Measurements from ENCODE around the gene TMEFF1. TPM values are rescaled to one million over a fixed set of nuclear protein-coding genes. Genes with fewer than 3 reads are reported as not detected.
"Not testable (repeated sequence)": the region's sequence is repeated elsewhere in the genome, so short reads cannot be mapped to it uniquely, and the experiment has no call there.

The TMEFF1 gene
- total RNA-seq, 2 donors from 2014 or later, result 0.37 TPM; not detected in 1

DNA sequence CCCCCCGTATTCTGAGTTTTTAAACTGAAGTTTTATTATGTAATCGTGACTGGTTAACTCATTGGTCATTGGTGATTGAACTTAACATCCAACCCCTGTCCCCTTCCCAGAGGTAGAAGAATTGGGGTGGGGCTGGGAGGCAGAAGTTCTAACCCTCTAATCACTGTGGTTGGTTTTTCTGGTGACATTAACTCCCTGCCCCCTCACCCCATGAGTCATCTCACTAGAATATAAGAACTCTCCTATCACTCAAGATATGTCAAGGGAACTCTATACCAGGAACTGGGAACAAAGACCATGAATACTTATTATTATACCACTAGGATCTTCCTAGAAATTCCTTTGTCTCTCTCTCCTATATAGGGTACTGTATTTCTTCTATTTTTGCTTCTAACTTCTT is 52.6 kb downstream of the TMEFF1 start:
- Histone ChIP-seq H3K27ac (no peak overlapping the region), H3K4me1 (no peaks in the 10 kb centered on the region), H3K4me3 (no peak overlapping the region), H3K27me3 (no peaks in the 10 kb centered on the region), H3K36me3 (no peaks in the 10 kb centered on the region), H3K9me3 (no peaks in the 10 kb centered on the region)
- no peak for DNase-seq (ENCODE audit: low spot score)
- TF ChIP-seq, protein P1, sequence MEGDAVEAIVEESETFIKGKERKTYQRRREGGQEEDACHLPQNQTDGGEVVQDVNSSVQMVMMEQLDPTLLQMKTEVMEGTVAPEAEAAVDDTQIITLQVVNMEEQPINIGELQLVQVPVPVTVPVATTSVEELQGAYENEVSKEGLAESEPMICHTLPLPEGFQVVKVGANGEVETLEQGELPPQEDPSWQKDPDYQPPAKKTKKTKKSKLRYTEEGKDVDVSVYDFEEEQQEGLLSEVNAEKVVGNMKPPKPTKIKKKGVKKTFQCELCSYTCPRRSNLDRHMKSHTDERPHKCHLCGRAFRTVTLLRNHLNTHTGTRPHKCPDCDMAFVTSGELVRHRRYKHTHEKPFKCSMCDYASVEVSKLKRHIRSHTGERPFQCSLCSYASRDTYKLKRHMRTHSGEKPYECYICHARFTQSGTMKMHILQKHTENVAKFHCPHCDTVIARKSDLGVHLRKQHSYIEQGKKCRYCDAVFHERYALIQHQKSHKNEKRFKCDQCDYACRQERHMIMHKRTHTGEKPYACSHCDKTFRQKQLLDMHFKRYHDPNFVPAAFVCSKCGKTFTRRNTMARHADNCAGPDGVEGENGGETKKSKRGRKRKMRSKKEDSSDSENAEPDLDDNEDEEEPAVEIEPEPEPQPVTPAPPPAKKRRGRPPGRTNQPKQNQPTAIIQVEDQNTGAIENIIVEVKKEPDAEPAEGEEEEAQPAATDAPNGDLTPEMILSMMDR (IDR thresholded peaks at IDR 0.05), result no peak

DNA sequence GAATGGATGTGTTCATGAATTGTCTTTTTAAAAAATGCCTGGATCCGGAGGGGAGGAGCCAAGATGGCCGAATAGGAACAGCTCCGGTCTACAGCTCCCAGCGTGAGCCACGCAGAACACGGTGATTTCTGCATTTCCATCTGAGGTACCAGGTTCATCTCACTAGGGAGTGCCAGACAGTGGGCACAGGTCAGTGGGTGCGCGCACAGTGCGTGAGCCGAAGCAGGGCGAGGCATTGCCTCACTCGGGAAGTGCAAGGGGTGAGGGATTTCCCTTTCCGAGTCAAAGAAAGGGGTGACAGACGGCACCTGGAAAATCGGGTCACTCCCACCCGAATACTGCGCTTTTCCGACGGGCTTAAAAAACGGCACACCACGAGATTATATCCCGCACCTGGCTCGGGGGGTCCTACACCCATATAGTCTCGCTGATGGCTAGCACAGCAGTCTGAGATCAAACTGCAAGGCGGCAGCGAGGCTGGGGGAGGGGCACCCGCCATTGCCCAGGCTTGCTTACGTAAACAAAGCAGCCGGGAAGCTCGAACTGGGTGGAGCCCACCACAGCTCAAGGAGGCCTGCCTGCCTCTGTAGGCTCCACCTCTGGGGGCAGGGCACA is 54.3 kb downstream of the TMEFF1 start:
- not testable (repeated sequence) for H3K9me3 ChIP-seq; H3K36me3 ChIP-seq; DNase-seq (ENCODE audit: low spot score); H3K27ac ChIP-seq; H3K4me1 ChIP-seq; H3K27me3 ChIP-seq; H3K4me3 ChIP-seq

DNA sequence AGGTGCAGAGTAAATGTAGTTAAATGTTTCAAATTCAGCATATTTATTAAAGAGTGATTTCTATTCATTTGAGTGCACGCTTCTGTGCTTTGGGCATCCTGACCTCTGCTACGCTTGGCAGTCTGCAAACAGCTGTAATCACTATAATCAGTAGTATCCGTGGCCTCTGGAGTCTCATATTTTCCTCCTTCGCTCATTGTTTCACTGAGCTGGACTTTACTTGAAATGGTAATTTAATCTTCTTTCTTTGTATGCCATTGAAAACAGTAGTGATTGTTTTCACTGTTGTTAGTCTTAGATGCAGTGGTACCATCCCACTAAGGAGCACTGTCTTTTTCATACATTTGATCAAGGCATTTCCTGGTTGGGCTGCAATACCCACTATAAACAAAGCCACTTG is 61.5 kb downstream of the TMEFF1 start:
- Histone ChIP-seq H3K4me1 (no peaks in the 10 kb centered on the region), H3K27ac (no peak overlapping the region), H3K9me3 (no peaks in the 10 kb centered on the region), H3K4me3 (no peak overlapping the region), H3K27me3 (no peaks in the 10 kb centered on the region), H3K36me3 (no peaks in the 10 kb centered on the region)
- no peak for DNase-seq (ENCODE audit: low spot score)
- TF ChIP-seq, protein P1 (IDR thresholded peaks at IDR 0.05), result no peak

DNA sequence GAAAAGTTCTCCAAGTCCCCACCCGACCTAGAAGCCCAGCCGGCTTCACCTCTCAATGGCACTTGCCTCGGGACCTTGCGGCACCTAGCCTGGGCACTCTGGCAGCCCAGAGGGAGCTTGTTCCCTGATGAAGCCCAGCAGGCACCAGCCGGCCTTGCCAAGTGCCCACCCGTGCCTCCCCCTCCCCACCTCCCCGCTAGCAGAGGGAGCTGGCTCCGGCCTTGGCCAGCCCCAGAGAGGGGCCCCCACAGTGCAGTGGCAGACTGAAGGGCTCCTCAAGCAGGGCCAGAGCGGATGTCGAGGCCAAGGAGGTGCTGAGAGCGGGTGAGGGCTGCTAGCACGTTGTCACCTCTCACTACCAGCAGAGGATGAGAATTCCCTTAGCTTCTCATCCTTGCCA is 67.4 kb downstream of the TMEFF1 start:
- Histone ChIP-seq H3K27me3 (no peaks in the 10 kb centered on the region), H3K4me3 (no peak overlapping the region), H3K36me3 (no peaks in the 10 kb centered on the region), H3K27ac (no peak overlapping the region), H3K4me1 (no peaks in the 10 kb centered on the region), H3K9me3 (no peaks in the 10 kb centered on the region)
- TF ChIP-seq, protein P1 (IDR thresholded peaks at IDR 0.05), result no peak
- no peak for DNase-seq (ENCODE audit: low spot score)

DNA sequence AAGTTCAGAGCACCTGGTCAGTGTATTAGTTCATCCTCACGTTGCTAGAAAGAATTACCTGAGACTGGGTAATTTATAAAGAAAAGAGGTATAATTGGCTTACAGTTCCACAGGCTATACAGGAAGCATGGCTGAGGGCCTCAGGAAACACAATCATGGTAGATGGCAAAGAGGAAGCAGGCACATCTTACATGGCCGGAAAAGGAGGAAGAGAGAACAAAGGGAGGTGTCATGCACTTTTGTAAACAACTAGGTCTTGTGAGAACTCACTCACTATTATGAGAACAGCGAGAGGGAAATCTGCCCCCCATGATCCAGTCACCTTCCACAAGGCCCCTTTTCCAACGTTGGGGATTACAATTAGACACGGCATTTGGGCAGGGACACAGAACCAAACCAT is 76.1 kb downstream of the TMEFF1 start:
- DNase-seq (ENCODE audit: low spot score), result no peak

DNA sequence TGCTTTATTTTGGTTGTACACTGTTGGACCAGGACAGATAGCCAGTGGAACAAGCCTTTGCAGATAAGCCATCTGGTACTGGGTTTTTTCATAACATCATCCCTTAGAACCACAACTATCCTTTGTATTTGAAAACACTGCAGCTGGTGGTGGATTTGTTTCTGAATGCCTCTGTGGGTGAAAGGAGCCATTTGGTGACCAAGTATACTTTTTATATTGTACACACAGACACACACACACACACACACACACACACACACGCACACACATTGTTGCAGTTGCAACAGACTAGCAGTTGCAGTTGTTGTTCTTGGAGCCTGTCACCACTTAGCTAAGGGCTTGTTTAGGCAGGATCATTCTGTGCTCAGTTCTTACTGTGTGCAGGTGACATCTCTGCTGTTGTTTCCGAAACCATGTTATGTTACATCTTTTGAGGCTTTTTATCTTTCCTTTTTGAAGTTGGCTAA is 82.0 kb downstream of the TMEFF1 start:
- no peaks in the 10 kb centered on the region for H3K27me3 ChIP-seq
- H3K27ac ChIP-seq, result no peak overlapping the region
- no peak overlapping the region for H3K4me3 ChIP-seq
- H3K36me3 ChIP-seq, result no peaks in the 10 kb centered on the region
- no peaks in the 10 kb centered on the region for H3K4me1 ChIP-seq
- no peaks in the 10 kb centered on the region for H3K9me3 ChIP-seq
- no peak for DNase-seq (ENCODE audit: low spot score)
- TF ChIP-seq, protein P1 (IDR thresholded peaks at IDR 0.05), result no peak

More for the DNA sequence above, 76.1 kb downstream of the TMEFF1 start:
- TF ChIP-seq, protein P1 (IDR thresholded peaks at IDR 0.05), result no peak
- no peaks in the 10 kb centered on the region for H3K4me1 ChIP-seq
- no peaks in the 10 kb centered on the region for H3K36me3 ChIP-seq
- H3K9me3 ChIP-seq, result no peaks in the 10 kb centered on the region
- no peak overlapping the region for H3K27ac ChIP-seq
- H3K4me3 ChIP-seq, result no peak overlapping the region
- H3K27me3 ChIP-seq, result no peaks in the 10 kb centered on the region

Measured in right atrium auricular region (tissue), 2 donors.